Activated T-cell treated with anti-CD3 and anti-CD28 coated beads, Interleukin-2, amount 50 U/mL, for 24 hours (primary cell): ENCODE data around the gene PRPF38B.

Source experiments
- DNase-seq: peaks from one replicate; pipeline ENCODE4 v3.0.0-alpha.2; 2020
- H3K27ac Mint-ChIP-seq: 2 replicates; pipeline ENCODE4 v1.8.0; 2020; ENCODE audit warnings: mild to moderate bottlenecking, mixed read lengths
- H3K27me3 Mint-ChIP-seq: 2 replicates; pipeline ENCODE4 v1.8.0; 2020; ENCODE audit warnings: mixed read lengths
- H3K36me3 Mint-ChIP-seq: 2 replicates; pipeline ENCODE4 v1.8.0; 2020; ENCODE audit warnings: low read depth, mixed read lengths
- H3K4me1 Mint-ChIP-seq: 2 replicates; pipeline ENCODE4 v1.8.0; 2020; ENCODE audit warnings: low read depth, mixed read lengths
- H3K4me3 Mint-ChIP-seq: 2 replicates; pipeline ENCODE4 v1.8.0; 2020; ENCODE audit warnings: mild to moderate bottlenecking, moderate library complexity, mixed read lengths
- H3K9me3 Mint-ChIP-seq: 2 replicates; pipeline ENCODE4 v1.8.0; 2020; ENCODE audit warnings: mixed read lengths

The PRPF38B gene

DNA sequence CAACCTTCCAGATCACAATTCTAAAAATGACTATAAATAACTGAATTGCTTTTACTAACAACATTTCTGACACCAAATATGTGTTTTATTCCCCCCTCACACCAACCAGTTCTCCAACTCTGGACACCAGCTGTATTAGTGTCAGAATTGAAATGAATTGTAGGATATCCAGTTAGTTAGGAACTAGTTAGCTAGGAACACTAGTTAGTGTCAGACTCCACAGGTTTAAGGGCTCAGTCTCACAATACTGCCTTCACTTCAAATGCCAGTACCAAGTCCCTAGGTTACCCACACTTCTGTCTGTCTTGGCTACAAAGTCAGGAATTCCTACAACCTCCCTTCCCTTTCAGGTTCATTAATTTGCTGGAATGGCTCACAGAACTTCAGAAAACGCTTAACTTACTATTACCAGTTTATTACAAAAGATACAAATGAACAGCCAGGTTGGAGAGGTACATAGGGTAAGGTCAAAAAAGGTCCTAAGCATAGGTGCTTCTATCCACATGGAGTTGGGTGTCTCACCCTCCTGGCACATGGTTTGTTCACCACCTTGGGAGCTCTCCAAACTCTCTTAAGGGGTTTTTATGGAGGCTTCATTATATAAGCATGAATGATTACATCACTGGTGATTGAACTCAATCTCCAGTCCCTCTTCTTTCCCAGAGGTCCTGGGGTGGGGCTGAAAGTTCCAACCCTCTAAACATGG, 58.5 kb downstream of the PRPF38B start:
- H3K9me3 Mint-ChIP-seq, result no peaks in the 10 kb centered on the region
- H3K27ac Mint-ChIP-seq, result no peak overlapping the region
- no peak for DNase-seq
- peaks cover 54% of the 10 kb centered on the region for H3K4me1 Mint-ChIP-seq
- no peak overlapping the region for H3K4me3 Mint-ChIP-seq
- no peaks in the 10 kb centered on the region for H3K27me3 Mint-ChIP-seq
- peaks cover 53% of the 10 kb centered on the region for H3K36me3 Mint-ChIP-seq
